ENCODE measurements around the gene SLC13A2.

SLC13A2 gene

GRCh38 chr17:28547096-28547622, 73.7 kb downstream of the SLC13A2 start:
- DNase-seq: no peak
- in situ Hi-C loops (cut with HindIII; ENCODE audit: low pct_ligation_motif_present, low pct_unique_long_range_greater_than_20kb, low sequenced_read_pairs): no loop called here
